HCEC 1CT (cell line): ENCODE measurements around the gene RGS7BP.
A peak's percentile ranks its signal among the peaks of the same experiment; 100 is the strongest.
"Not testable (repeated sequence)": the region's sequence is repeated elsewhere in the genome, so short reads cannot be mapped to it uniquely, and the experiment has no call there.

Experiments
- DNase-seq: peaks from one replicate; pipeline ENCODE4 v3.0.0-alpha.2; 2017

The RGS7BP gene

DNA sequence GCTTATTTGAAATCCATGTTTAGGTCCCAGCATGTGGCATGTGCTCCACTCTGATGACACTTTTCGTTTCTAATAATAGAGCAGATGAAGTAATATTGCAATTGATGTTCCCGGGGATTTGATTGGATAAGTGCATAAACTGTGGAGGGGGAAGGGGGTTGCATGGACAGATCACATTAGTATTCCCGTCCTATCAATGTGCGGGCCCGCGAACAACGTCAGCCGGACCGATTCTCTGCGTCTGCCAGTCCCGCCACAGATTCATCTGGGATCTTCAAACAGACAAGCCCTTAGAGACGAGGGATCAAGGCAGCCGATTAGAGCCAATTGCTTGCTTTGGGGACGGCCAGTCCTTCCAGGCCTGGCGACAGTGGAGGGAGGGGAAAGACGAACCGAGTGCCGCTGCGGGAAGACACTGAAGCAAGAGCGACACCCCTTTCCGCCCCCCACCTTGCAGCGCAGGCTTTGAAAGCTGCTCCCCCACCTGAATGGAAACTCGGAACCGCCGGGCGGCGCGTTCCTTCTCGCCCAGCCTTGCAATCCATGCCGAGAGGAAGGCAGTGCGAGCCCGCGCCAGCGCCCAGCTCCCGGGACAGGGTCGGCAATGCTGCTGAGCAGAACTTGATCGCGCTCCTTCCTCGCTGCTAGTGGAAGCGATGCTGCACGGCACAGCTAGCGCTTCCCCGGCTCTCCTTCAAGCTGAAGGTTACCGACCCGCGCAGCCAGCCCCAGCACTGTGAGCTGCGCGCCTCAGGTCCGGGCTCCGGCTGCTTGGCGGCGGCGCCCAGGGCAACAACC lies at the start of gene RGS7BP:
RGS7BP (plus strand) TSS at position 247 of the 798 bp plus-strand sequence. CDS start 610 bp downstream, outside the sequence.
- DNase-seq: peak; percentile 1

GRCh38 chr5:64457846-64458245 lies 48.0 kb upstream of the RGS7BP start:
- DNase-seq: no peak

- DNase-seq: no peak
These were observed 46.9 kb upstream of the RGS7BP start for GRCh38 chr5:64458948-64459347.

DNA sequence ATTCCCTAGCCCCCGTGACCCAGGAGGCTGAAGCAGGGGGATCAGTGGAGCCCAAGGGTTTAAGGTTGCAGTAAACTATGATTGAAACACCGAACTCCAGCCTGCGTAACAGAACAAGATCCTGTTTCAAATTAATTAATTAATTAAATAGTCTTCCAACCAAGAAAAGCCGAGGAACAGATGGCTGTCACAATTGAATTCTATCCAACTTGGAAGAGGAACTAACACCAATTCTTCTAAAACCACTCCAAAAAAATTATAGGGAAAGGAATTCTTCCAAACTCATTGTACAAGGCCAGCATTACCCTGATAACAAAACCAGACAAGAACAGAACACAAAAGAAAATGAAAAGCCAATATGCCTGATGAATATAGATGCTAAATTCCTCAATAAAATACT lies 43.4 kb upstream of the RGS7BP start:
- DNase-seq: no peak

DNA sequence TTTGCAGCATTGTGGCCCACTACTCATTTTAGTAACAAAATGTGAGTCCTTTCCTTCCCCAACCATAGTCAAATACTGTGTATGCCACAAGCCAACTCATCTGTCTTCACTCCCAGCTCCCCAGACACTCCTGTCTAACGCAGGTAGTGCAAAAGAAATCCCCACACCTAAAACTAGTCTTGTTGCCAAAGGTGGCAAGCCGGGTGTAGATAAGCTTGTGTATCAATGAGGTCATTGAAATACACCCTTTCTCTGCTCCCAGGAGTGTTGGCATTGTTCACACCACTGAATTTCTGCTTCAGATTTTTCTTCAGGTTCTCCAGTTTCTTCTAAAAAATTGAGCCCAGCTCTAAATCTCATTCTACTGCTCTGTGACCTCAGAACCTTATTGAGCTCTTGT lies 19.7 kb upstream of the RGS7BP start:
- DNase-seq: no peak

DNA sequence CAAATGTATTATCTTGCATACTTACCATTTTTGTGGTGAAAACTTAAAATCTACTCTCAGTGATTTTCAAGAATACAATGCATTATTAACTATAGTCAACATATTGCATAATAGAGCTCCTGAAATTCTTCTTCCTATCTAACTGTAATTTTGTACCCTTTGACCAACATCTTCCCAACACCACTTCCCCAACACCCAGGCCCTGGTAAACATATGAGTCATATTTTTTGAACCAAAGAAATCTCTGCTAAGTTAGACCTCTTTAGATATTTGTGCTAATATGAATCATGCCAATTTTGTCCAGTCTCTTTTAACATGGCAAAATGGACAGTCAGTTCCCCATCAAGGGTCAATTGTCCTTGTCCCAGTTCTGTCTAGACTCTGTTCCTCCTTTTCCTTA lies 18.5 kb upstream of the RGS7BP start:
- DNase-seq: no peak

DNA sequence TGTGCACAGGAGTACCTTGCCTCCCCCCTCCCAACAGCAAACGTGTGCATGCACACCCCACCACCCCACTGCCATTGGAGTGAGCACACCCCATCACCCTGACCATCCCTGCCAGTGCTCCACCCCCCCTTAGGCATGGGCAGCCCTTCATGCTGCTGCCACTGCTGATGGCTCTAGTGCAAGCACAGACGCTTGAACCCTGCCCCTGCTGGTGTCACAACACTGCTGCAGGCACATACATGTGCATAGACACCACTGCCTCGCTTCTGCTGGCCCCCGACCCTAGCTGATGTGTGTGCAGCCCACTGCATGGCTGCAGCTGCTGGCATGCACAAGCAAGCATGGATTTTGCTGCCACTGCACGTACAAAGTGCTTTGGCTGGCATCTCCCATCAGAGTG lies 16.0 kb upstream of the RGS7BP start:
- DNase-seq: no peak

- no peak for DNase-seq
These were observed 8.4 kb upstream of the RGS7BP start for GRCh38 chr5:64497386-64497785.

GRCh38 chr5:64502196-64502595 lies 3.6 kb upstream of the RGS7BP start:
- DNase-seq: no peak

DNA sequence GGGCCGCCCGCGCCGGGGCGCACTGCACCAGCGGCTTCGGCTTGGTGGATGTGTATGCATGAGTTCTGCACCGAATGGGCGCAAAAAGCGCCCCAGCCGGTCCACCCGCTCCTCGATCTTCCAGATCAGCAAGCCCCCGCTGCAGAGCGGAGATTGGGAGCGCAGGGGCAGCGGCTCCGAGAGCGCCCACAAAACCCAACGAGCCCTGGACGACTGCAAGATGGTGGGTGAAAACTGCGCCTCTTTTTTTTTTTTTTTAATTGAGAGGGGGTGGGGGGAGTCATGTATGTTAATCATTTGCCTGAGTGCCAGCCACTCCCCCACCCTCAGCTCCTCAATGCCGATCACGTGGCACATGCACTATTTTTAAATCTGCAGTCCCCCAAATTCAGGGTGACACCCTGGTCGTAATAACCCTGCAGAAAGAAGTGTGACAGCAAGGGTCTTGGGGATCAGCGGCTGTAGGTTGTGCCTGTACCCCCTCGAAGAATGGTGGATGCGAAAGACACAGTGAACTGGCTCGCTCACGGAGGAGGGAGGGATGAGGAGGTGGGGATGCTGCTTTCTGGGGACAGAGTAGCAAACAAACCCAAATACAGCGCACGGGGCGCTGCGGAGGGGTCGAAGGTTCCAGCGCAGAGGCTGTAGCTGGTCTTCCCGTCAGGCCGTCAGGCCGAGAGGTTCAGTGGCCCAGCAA lies 900 bp downstream of the RGS7BP start:
- no peak for DNase-seq

- DNase-seq: no peak
These were observed 1.4 kb downstream of the RGS7BP start for GRCh38 chr5:64507264-64507605.

DNA sequence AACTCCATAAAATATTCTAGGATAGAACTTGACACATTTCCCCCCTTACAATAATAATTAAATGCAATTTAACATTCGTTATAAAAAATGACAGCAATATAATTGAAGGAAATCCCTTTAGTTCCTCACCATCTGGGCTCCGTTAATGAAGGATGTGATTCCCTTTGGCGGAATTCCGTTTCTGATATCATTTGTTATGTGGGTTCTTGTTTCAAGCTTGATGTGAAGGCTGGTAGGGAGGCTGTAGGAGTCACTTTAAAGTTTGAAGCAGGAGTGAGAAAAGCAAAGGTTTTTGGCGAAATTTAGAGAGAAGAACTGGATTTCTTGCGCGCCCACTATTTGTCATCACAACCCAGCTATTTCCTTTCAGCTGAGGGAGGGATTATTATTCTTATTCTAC lies 4.0 kb downstream of the RGS7BP start:
- no peak for DNase-seq

GRCh38 chr5:64513492-64513891 lies 7.7 kb downstream of the RGS7BP start:
- DNase-seq: no peak

- no peak for DNase-seq
These were observed 8.8 kb downstream of the RGS7BP start for GRCh38 chr5:64514612-64515011.

DNA sequence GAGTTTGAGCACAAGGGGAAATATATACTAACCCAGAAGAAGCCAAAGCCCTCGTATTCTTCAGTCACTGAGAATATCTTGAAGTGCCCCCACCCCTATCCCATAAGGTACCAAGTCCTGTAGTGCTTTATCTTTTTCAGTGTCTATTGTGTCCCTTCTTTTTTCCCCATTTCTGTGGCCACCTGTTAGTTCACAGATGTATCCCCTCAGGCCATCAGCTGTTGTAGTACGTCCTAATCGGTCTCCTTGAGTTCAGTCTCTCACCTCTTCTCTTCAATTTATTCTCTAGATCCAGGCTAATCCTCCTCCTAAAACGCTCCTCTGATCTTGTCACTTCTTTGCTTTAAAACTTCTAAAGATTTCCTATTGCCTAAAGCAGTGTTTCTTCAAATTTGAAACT lies 10.4 kb downstream of the RGS7BP start:
- no peak for DNase-seq

DNA sequence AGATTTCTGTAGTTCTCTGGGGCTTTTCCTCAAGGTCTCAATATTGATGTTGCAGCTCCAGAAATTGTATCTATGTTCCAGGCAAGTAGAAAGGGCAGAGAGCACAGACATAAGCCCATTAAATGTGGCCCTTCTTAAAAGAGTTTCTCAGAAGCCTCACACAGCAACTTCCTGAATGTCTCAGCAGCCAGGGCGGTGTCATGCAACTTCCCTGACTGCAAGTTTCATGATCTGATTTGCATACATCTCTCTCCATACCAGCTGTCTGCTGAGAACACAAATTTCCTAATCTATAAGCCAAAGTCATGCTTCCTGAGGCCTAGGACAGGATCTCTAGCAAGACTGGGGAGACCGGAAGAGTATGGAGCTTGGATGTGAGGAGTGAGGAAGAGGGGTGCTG lies 13.0 kb downstream of the RGS7BP start:
- no peak for DNase-seq

DNA sequence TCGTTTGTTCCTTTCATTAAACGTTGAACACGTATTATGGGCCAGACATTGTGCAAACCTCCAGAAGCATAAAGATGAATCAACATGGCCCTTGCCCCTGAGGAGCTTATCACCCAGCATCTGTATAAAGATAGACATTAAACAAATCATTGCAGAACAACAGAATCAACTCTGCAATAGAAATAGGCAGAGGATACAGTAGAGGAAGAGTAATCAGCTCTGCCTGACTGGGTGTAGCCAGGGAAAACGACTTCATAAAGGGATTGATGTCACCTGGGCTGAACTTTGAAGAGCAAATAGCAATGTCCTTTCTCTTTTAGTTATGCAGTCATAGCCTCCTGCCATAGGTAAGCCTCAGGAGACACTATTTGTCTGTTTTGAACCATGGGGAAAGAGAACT lies 13.4 kb downstream of the RGS7BP start:
- no peak for DNase-seq

DNA sequence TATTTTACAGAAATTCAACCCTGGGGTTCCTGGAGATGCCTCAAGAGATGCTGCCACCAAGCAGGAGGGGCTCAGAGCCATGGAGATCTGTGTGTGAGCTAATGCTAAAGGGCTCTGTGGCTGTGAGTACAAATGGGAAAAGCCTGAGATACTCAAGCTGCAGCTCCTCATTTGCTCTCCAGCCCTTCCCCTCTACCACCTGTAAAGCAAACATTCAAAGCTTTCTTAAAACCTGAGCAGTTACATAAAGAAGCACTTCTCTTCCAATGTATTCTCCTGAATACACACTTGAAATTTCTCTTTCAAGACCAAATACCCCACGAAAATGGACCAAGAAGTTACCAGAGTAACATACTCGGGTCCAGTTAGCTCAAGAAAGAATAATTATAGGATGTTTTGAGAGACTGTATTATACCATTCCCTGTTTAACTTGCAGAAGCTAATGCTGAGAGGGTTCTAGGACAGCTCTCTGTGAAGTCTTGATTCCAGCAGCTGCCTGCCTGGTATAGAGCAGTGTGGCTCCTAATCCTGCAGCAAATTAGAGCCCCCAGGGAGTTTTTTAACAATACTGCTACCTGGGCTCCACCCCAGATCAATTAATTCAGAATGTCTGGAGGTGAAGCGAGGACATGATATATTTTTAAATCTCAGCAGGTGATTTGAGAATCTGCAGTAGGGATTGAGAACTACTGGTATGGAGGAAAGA lies 21.1 kb downstream of the RGS7BP start:
- no peak for DNase-seq

- no peak for DNase-seq
These were observed 24.3 kb downstream of the RGS7BP start for GRCh38 chr5:64530076-64530475.

GRCh38 chr5:64532212-64532611 lies 26.4 kb downstream of the RGS7BP start:
- DNase-seq: no peak

GRCh38 chr5:64532657-64533056 lies 26.8 kb downstream of the RGS7BP start:
- DNase-seq: no peak

- DNase-seq: no peak
These were observed 28.2 kb downstream of the RGS7BP start for GRCh38 chr5:64534033-64534432.

- DNase-seq: no peak
These were observed 52.1 kb downstream of the RGS7BP start for GRCh38 chr5:64557911-64558310.

DNA sequence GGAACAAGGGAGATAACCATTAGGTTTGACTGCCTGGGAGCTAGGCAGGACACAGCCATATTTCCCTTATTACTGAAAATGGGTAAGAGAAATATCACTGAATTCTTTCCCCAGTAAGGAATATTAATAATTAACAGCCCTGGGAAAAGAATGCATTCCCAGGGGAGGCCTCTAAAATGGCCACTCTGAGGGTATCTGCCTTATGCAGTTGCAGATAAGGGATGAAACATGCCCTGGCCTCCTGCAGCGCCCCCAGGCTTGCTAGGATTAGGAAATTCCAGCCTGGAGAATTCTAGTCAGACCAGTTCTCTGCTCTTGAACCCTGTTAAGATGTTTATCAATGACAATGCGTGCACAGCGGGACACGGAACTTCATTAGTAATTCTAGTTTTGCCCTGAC lies 52.8 kb downstream of the RGS7BP start:
- not testable (repeated sequence) for DNase-seq
